T-helper 2 cell treated with Interferon-gamma antibody and Interleukin-4, amounts not matched to agents 100 ng/mL and 5 ng/mL, for 36 hours (primary cell): ENCODE data around the gene FRMD5. TPM values are rescaled to one million over a fixed set of nuclear protein-coding genes. Genes with fewer than 3 reads are reported as not detected.

ENCODE experiments used
- total RNA-seq: library from RNA; stranded (reverse); gene quantifications from 2 replicates; pipeline ENCODE4 v1.2.3, GENCODE V29; 2022

The FRMD5 gene
- total RNA-seq, 1 donor from 2014 or later = not detected

Other genes starting within 250 kb of the FRMD5 start
- 45.9 and 46.4 TPM in 2 replicates for gene GOLM2, start 93.4 kb upstream of the FRMD5 start, total RNA-seq
- 65.4 and 70.0 TPM in 2 replicates for gene CTDSPL2, start 232.4 kb upstream of the FRMD5 start, total RNA-seq